Fibroblast of lung (primary cell): ENCODE measurements around the gene HSH2D.

Experiments used
- CTCF ChIP-seq, 2 donors: IDR thresholded peaks in 1 of 2; conservative IDR thresholded peaks in 1 of 2; 1 replicate in 1 of 2; 2 replicates in 1 of 2; pipeline ENCODE4 v1.5.1; 2011 to 2012; ENCODE audit warnings: low read length in 2 of 2, control low read depth in 1 of 2, inconsistent platforms in 1 of 2, low read depth in 1 of 2, mild to moderate bottlenecking in 1 of 2
- EZH2 ChIP-seq: IDR thresholded peaks from 2 replicates; pipeline ENCODE4 v1.5.1; 2012; ENCODE audit warnings: low read length, control low read depth, mild to moderate bottlenecking; ENCODE audit errors: missing control alignments

- no peak for TF ChIP-seq CTCF (conservative IDR thresholded peaks at IDR 0.05 in 1 of 2, IDR thresholded peaks at IDR 0.05 in 1 of 2; ENCODE audit: low read depth in 1 of 2, low read length in 2 of 2)
- TF ChIP-seq EZH2: no peak
Observed at GRCh38 chr19:16142032-16142580, 1.4 kb upstream of the HSH2D start.
